HG03558 (cell line): Measurements from ENCODE around the gene CTCF.

Experiments used
- ATAC-seq: cut with Tn5 transposase; IDR thresholded peaks from one replicate; pipeline ENCODE4 v1.9.1; 2021; ENCODE audit warnings: moderate number of reproducible peaks; ENCODE audit not compliant: unreplicated experiment; ENCODE audit errors: extremely low read depth

CTCF gene

GRCh38 chr16:67593288-67593687 lies 31.0 kb downstream of the CTCF start:
- no peak for ATAC-seq

- ATAC-seq: no peak
These were observed 31.4 kb downstream of the CTCF start for GRCh38 chr16:67593701-67594100.

- ATAC-seq: no peak
These were observed 32.1 kb downstream of the CTCF start for GRCh38 chr16:67594256-67594915.

GRCh38 chr16:67594956-67595355 lies 32.6 kb downstream of the CTCF start:
- ATAC-seq: no peak

- ATAC-seq: no peak
These were observed 36.2 kb downstream of the CTCF start for GRCh38 chr16:67598527-67598926.

GRCh38 chr16:67605641-67606040 lies 43.3 kb downstream of the CTCF start:
- ATAC-seq: no peak

- no peak for ATAC-seq
These were observed 44.3 kb downstream of the CTCF start for GRCh38 chr16:67606632-67607031.

- no peak for ATAC-seq
These were observed 46.0 kb downstream of the CTCF start for GRCh38 chr16:67608364-67608763.

- ATAC-seq: no peak
These were observed 51.5 kb downstream of the CTCF start for GRCh38 chr16:67613808-67614207.

GRCh38 chr16:67628216-67628615 lies 65.9 kb downstream of the CTCF start:
- ATAC-seq: no peak

- no peak for ATAC-seq
These were observed 70.3 kb downstream of the CTCF start for GRCh38 chr16:67632415-67633172.

GRCh38 chr16:67636713-67637112 lies 74.4 kb downstream of the CTCF start:
- no peak for ATAC-seq

GRCh38 chr16:67637625-67638024 lies 75.3 kb downstream of the CTCF start:
- no peak for ATAC-seq

GRCh38 chr16:67641779-67642708 lies 79.7 kb downstream of the CTCF start:
- no peak for ATAC-seq

GRCh38 chr16:67644038-67644437 lies 81.7 kb downstream of the CTCF start:
- no peak for ATAC-seq

GRCh38 chr16:67645397-67646121 lies 83.2 kb downstream of the CTCF start:
- ATAC-seq: no peak

- ATAC-seq: no peak
These were observed 84.9 kb downstream of the CTCF start for GRCh38 chr16:67647111-67647651.

- ATAC-seq: no peak
These were observed 85.4 kb downstream of the CTCF start for GRCh38 chr16:67647681-67648080.

- ATAC-seq: no peak
These were observed 85.9 kb downstream of the CTCF start for GRCh38 chr16:67648088-67648763.
